DND-41 (cell line): ENCODE measurements around the gene SIX2.

ENCODE experiments used
- ATAC-seq: fragments of 200-7000 bp; cut with Tn5 transposase; 3 replicates; pipeline ENCODE4 v1.9.1; 2021; ENCODE audit warnings: low read depth; ENCODE audit not compliant: insufficient read depth
- DNase-seq: peaks from one replicate; pipeline ENCODE4 v3.0.0-alpha.2; 2020
- H2AFZ ChIP-seq: 2 replicates; pipeline ENCODE4 v1.6.0; 2012; ENCODE audit warnings: low read depth, low read length
- H3K27ac ChIP-seq: 2 replicates; pipeline ENCODE4 v1.5.1; 2012; ENCODE audit warnings: low read length, inconsistent platforms
- H3K27me3 ChIP-seq: fragments of 200-600 bp; sonication (generic); 2 replicates; pipeline ENCODE4 v1.6.0; 2012; ENCODE audit warnings: low read length, mild to moderate bottlenecking, inconsistent platforms; ENCODE audit not compliant: insufficient read depth, poor library complexity
- H3K36me3 ChIP-seq: 2 replicates; pipeline ENCODE4 v1.5.1; 2012; ENCODE audit warnings: low read length, inconsistent platforms; ENCODE audit not compliant: insufficient read depth
- H3K4me1 ChIP-seq: 2 replicates; pipeline ENCODE4 v1.5.1; 2012; ENCODE audit warnings: mild to moderate bottlenecking, low read length; ENCODE audit not compliant: insufficient read depth
- H3K4me2 ChIP-seq: 2 replicates; pipeline ENCODE4 v1.6.0; 2012; ENCODE audit warnings: mild to moderate bottlenecking, moderate library complexity, low read length, inconsistent platforms; ENCODE audit not compliant: insufficient read depth
- H3K4me3 ChIP-seq, 2 experiments: fragments of 200-600 bp in 1 of 2; shearing (Covaris generic) in 1 of 2; 2 replicates each; pipeline ENCODE4 v1.5.1; 2012 to 2016; ENCODE audit warnings: inconsistent platforms in 2 of 2, low read length in 2 of 2, mild to moderate bottlenecking in 2 of 2, low read depth in 1 of 2, moderate library complexity in 1 of 2
- H3K79me2 ChIP-seq: 2 replicates; pipeline ENCODE4 v1.6.0; 2012; ENCODE audit warnings: low read length, inconsistent platforms; ENCODE audit not compliant: insufficient read depth
- H3K9ac ChIP-seq: 2 replicates; pipeline ENCODE4 v1.6.0; 2012; ENCODE audit warnings: low read depth, mild to moderate bottlenecking, inconsistent platforms, low read length, moderate library complexity
- H3K9me3 ChIP-seq: 2 replicates; pipeline ENCODE4 v1.5.1; 2012; ENCODE audit warnings: low read length, moderate library complexity, mild to moderate bottlenecking, inconsistent platforms; ENCODE audit not compliant: insufficient read depth, severe bottlenecking
- H4K20me1 ChIP-seq: 2 replicates; pipeline ENCODE4 v1.6.0; 2012; ENCODE audit warnings: low read length; ENCODE audit not compliant: insufficient read depth
- CTCF ChIP-seq: IDR thresholded peaks from 2 replicates; pipeline ENCODE4 v1.5.1; 2012; ENCODE audit warnings: borderline replicate concordance, low read length, moderate library complexity, mild to moderate bottlenecking; ENCODE audit not compliant: poor library complexity, severe bottlenecking; ENCODE audit errors: extremely low read depth
- EZH2 ChIP-seq: IDR thresholded peaks from 3 replicates; pipeline ENCODE4 v1.6.1; 2012; ENCODE audit warnings: borderline replicate concordance, low read depth, mild to moderate bottlenecking, moderate library complexity, low read length, inconsistent platforms; ENCODE audit not compliant: severe bottlenecking

The SIX2 gene

GRCh38 chr2:45052388-45052928 is 43.2 kb upstream of the SIX2 start:
- Histone ChIP-seq H3K9ac (no peak overlapping the region), H3K4me2 (no peak overlapping the region)

GRCh38 chr2:45049569-45050336 is 40.5 kb upstream of the SIX2 start:
- H4K20me1 ChIP-seq: no peaks in the 10 kb centered on the region
- TF ChIP-seq EZH2: no peak
- TF ChIP-seq CTCF: no peak
- H3K4me3 ChIP-seq: no peak overlapping the region
- no peak overlapping the region for H3K27ac ChIP-seq
- no peak overlapping the region for H3K4me2 ChIP-seq
- no peaks in the 10 kb centered on the region for H3K36me3 ChIP-seq
- H3K9me3 ChIP-seq: no peaks in the 10 kb centered on the region
- no peaks in the 10 kb centered on the region for H3K27me3 ChIP-seq
- ATAC-seq (no peak), DNase-seq (no peak)
- no peak overlapping the region for H2AFZ ChIP-seq
- no peaks in the 10 kb centered on the region for H3K4me1 ChIP-seq
- no peak overlapping the region for H3K9ac ChIP-seq
- no peaks in the 10 kb centered on the region for H3K79me2 ChIP-seq

More at GRCh38 chr2:45052388-45052928, 43.2 kb upstream of the SIX2 start:
- H3K9me3 ChIP-seq: no peaks in the 10 kb centered on the region
- DNase-seq (no peak), ATAC-seq (no peak)
- no peak overlapping the region for H3K4me3 ChIP-seq
- H3K4me1 ChIP-seq: no peaks in the 10 kb centered on the region
- no peaks in the 10 kb centered on the region for H3K36me3 ChIP-seq
- H4K20me1 ChIP-seq: no peaks in the 10 kb centered on the region
- TF ChIP-seq CTCF (no peak), EZH2 (no peak)
- H3K79me2 ChIP-seq: no peaks in the 10 kb centered on the region
- H3K27ac ChIP-seq: no peak overlapping the region
- no peaks in the 10 kb centered on the region for H3K27me3 ChIP-seq
- H2AFZ ChIP-seq: no peak overlapping the region

- no peak overlapping the region for H3K9ac ChIP-seq
- no peak overlapping the region for H3K4me3 ChIP-seq
- H3K79me2 ChIP-seq: no peaks in the 10 kb centered on the region
- no peak for DNase-seq
- H3K4me1 ChIP-seq: no peaks in the 10 kb centered on the region
- TF ChIP-seq CTCF (no peak), EZH2 (no peak)
- H3K9me3 ChIP-seq: no peaks in the 10 kb centered on the region
- no peak overlapping the region for H2AFZ ChIP-seq
- no peak overlapping the region for H3K4me2 ChIP-seq
- H4K20me1 ChIP-seq: no peaks in the 10 kb centered on the region
- H3K27ac ChIP-seq: no peak overlapping the region
- no peaks in the 10 kb centered on the region for H3K36me3 ChIP-seq
- no peak for ATAC-seq
- no peaks in the 10 kb centered on the region for H3K27me3 ChIP-seq
Measured at GRCh38 chr2:45047301-45047700, 38.0 kb upstream of the SIX2 start.
